ENCODE results near the gene TSPAN32.

GRCh38 chr11:2314525-2315394, 12.9 kb downstream of the TSPAN32 start:
- TF ChIP-seq REST (IDR thresholded peaks at IDR 0.05; ENCODE audit: insufficient read depth in 1 of 2, low read depth in 2 of 2, low read length in 1 of 2), result no peak
- TF ChIP-seq, protein P1, sequence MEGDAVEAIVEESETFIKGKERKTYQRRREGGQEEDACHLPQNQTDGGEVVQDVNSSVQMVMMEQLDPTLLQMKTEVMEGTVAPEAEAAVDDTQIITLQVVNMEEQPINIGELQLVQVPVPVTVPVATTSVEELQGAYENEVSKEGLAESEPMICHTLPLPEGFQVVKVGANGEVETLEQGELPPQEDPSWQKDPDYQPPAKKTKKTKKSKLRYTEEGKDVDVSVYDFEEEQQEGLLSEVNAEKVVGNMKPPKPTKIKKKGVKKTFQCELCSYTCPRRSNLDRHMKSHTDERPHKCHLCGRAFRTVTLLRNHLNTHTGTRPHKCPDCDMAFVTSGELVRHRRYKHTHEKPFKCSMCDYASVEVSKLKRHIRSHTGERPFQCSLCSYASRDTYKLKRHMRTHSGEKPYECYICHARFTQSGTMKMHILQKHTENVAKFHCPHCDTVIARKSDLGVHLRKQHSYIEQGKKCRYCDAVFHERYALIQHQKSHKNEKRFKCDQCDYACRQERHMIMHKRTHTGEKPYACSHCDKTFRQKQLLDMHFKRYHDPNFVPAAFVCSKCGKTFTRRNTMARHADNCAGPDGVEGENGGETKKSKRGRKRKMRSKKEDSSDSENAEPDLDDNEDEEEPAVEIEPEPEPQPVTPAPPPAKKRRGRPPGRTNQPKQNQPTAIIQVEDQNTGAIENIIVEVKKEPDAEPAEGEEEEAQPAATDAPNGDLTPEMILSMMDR (IDR thresholded peaks at IDR 0.05), result no peak
- no peak for TF ChIP-seq POLR2AphosphoS5 (IDR thresholded peaks at IDR 0.05; ENCODE audit: low read depth, low read length)
